Measurements from ENCODE around the gene SCOC.

GRCh38 chr4:140374130-140374477, 658 bp downstream of the SCOC start:
- TF ChIP-seq CSRNP2 (CRISPR knock-in tag; conservative IDR thresholded peaks at IDR 0.05; ENCODE audit: low read depth) (no peak), PRMT3 (CRISPR knock-in tag; IDR thresholded peaks at IDR 0.05; ENCODE audit: borderline replicate concordance, low read depth) (no peak), SIN3A (IDR thresholded peaks at IDR 0.05; ENCODE audit: borderline replicate concordance, low read depth, low read length) (no peak), MYPOP (CRISPR knock-in tag; IDR thresholded peaks at IDR 0.05) (no peak), REST (IDR thresholded peaks at IDR 0.05; ENCODE audit: borderline replicate concordance in 1 of 2, low read depth in 1 of 2, low read length in 2 of 2) (no peak), TOPORS (CRISPR knock-in tag; IDR thresholded peaks at IDR 0.05) (no peak), ZNF605 (CRISPR knock-in tag; IDR thresholded peaks at IDR 0.05) (no peak)
